Islet precursor cell (in vitro differentiated cells): ENCODE data around the gene TTC29.
"Not testable (repeated sequence)": the region's sequence is repeated elsewhere in the genome, so short reads cannot be mapped to it uniquely, and the experiment has no call there.

Source experiments
- DNase-seq: peaks from one replicate; pipeline ENCODE4 v3.0.0-alpha.2; 2018

TTC29 gene

DNA sequence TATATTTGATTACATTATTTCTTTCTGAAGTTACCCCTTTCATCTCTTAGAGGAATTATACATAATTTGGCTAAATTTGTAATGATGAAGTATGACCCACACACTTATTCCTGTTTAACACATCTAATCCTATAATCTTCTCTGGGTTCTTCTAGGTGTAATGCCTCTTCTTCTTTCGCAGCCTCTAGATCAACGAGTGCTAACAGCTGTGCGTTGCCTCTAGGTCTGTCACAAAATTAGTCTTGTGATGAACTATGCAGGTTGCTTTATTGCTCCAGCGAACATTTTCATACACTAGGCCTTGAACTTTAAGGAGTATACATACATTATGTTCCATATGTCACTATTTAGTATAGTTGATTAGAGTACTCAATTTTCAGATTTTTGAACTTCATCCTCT lies 89.9 kb downstream of the TTC29 start:
- no peak for DNase-seq

- DNase-seq, result no peak
Measured at GRCh38 chr4:146852360-146852759, 93.3 kb downstream of the TTC29 start.

DNA sequence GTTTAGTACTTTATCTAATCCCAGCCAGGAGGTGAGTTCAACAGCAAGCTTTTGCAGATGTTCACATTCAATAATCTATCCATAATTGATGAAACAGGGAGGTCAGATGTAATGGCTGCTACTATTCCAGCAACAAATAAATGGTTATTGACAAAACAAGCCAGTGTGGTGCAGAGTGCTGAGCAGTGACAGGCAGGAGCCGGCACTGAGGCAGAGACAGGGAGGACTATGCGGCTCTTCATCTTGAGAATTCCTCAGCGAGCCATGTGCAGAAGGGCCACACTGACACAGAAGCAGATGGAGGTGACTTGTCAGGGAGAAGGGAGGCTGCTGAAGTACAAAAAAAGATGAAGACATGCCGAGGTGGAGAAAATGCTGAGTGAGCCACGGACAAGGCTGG lies 98.3 kb downstream of the TTC29 start:
- DNase-seq, result no peak

DNA sequence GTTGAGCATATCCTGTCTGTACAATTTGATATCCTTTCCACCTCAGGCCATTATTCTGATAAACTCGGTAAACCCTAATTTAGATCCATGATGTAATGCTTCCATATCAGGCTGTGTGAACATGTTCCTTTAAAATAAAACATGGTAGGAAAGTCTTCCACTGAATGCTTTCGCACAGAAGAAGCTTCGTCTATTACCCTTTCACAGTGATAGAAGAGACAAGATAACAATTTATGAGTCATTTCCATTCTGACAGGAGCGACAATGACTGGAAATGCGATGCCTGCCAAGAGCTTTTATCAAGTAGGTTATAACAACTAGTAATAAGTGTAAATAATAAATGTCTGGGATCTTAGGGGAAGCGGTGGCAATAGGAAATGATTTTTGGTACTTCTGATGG lies 98.8 kb downstream of the TTC29 start:
- no peak for DNase-seq

GRCh38 chr4:146844761-146845160 lies 100.9 kb downstream of the TTC29 start:
- DNase-seq, result no peak

DNA sequence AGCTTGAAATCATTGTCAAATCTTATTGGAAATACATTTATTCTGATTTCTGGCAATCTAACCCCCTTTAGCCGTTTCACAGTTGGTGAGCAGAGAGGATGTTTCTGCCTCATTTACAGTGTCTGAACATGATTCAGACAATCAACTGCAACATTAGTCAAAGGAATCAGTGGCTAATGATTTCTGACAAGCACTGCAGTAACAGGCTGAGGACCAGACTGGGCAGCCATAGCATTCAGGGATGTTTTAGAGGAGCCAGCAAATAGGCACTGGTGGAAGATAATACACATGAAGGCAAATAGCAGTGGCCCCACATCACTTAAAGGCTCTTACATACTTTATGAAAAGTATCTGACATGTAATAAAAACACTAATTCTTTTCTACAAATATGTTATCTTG lies 102.8 kb downstream of the TTC29 start:
- no peak for DNase-seq

GRCh38 chr4:146840731-146841130 lies 104.9 kb downstream of the TTC29 start:
- no peak for DNase-seq

- DNase-seq, result no peak
Measured at GRCh38 chr4:146835096-146835495, 110.6 kb downstream of the TTC29 start.

- no peak for DNase-seq
Measured at GRCh38 chr4:146834263-146835034, 111.2 kb downstream of the TTC29 start.

GRCh38 chr4:146833530-146833929 lies 112.1 kb downstream of the TTC29 start:
- DNase-seq, result no peak

- not testable (repeated sequence) for DNase-seq
Measured at GRCh38 chr4:146822980-146823379, 122.7 kb downstream of the TTC29 start.

GRCh38 chr4:146814750-146815149 lies 130.9 kb downstream of the TTC29 start:
- DNase-seq, result no peak

DNA sequence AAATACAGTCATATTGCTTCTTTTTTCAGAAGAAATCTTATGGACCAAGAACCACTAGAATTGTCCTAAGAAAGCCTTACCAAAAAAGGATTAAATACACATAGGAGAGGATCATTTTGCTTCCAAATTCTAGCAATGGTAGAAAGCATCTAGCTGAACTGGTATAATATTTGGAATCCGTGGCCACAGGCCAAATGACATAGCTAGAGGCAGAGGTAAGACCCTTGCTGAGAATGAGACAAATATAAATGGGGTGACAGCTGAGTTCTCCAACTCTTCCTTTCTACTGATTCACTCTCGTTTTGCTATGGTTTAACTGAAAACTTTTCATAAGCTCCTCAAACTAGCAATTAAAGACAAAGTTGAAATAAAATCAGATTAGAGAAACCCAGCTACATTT lies 150.0 kb downstream of the TTC29 start:
- DNase-seq, result no peak

DNA sequence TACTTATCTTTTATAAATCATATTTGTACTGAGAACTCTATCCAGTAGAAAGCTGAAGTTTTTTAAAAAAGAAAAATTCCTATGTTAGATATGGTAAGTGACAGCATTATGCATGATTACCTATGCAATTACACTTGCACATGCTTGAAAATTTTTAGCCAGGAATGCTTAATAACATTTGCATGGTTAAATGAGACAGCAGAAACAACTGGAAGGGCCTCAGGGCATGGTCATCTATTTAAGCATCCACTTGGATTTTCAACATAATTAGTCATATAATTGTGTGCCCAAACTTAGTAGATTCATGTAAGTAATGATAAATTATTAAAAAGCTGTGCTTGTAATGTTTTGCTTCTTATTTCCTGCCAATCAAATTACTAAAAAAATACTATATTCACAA lies 151.9 kb downstream of the TTC29 start:
- DNase-seq, result no peak

- no peak for DNase-seq
Measured at GRCh38 chr4:146791439-146791838, 154.2 kb downstream of the TTC29 start.

- no peak for DNase-seq
Measured at GRCh38 chr4:146790515-146790914, 155.1 kb downstream of the TTC29 start.

- DNase-seq, result no peak
Measured at GRCh38 chr4:146787731-146788130, 157.9 kb downstream of the TTC29 start.

- DNase-seq, result no peak
Measured at GRCh38 chr4:146776691-146777090, 169.0 kb downstream of the TTC29 start.

- DNase-seq, result no peak
Measured at GRCh38 chr4:146763560-146763959, 182.1 kb downstream of the TTC29 start.

GRCh38 chr4:146762016-146762415 lies 183.6 kb downstream of the TTC29 start:
- DNase-seq, result no peak

GRCh38 chr4:146742416-146742815 lies 203.2 kb downstream of the TTC29 start:
- DNase-seq, result no peak

GRCh38 chr4:146739182-146739581 lies 206.5 kb downstream of the TTC29 start:
- DNase-seq, result no peak

- DNase-seq, result not testable (repeated sequence)
Measured at GRCh38 chr4:146723519-146723918, 222.1 kb downstream of the TTC29 start.

- DNase-seq, result no peak
Measured at GRCh38 chr4:146709956-146710355, 235.7 kb downstream of the TTC29 start.

- DNase-seq, result no peak
Measured at GRCh38 chr4:146699910-146700309, 245.8 kb downstream of the TTC29 start.
